ENCODE results near the gene PCSK5.

PCSK5 gene

GRCh38 chr9:76203373-76203772 lies 312.9 kb downstream of the PCSK5 start:
- Histone ChIP-seq H3K27me3 (ENCODE audit: insufficient read depth, low read length, poor library complexity) (no peaks in the 10 kb centered on the region), H3K4me2 (ENCODE audit: insufficient read depth, low read length) (no peak overlapping the region), H2AFZ (ENCODE audit: low read depth, low read length) (no peak overlapping the region), H3K9ac (ENCODE audit: low read depth, low read length) (no peak overlapping the region), H3K79me2 (ENCODE audit: insufficient read depth, low read length) (no peaks in the 10 kb centered on the region), H3K4me3 (ENCODE audit: low read depth in 1 of 2, low read length in 2 of 2) (no peak overlapping the region), H3K36me3 (ENCODE audit: insufficient read depth, low read length) (no peaks in the 10 kb centered on the region), H3K9me3 (ENCODE audit: insufficient read depth, low read length, severe bottlenecking) (no peaks in the 10 kb centered on the region), H4K20me1 (ENCODE audit: insufficient read depth, low read length) (no peaks in the 10 kb centered on the region), H3K4me1 (ENCODE audit: insufficient read depth, low read length) (no peaks in the 10 kb centered on the region), H3K27ac (ENCODE audit: low read length) (no peak overlapping the region)
- DNase-seq (no peak), ATAC-seq (ENCODE audit: insufficient read depth, low read depth) (no peak)
- TF ChIP-seq EZH2 (IDR thresholded peaks at IDR 0.05; ENCODE audit: borderline replicate concordance, low read depth, low read length, severe bottlenecking) (no peak), CTCF (IDR thresholded peaks at IDR 0.05; ENCODE audit: borderline replicate concordance, extremely low read depth, low read length, poor library complexity, severe bottlenecking) (no peak)

- Histone ChIP-seq H3K4me1 (ENCODE audit: insufficient read depth, low read length) (no peaks in the 10 kb centered on the region), H3K79me2 (ENCODE audit: insufficient read depth, low read length) (no peaks in the 10 kb centered on the region), H3K27me3 (ENCODE audit: insufficient read depth, low read length, poor library complexity) (no peaks in the 10 kb centered on the region), H3K9ac (ENCODE audit: low read depth, low read length) (no peak overlapping the region), H3K27ac (ENCODE audit: low read length) (no peak overlapping the region), H2AFZ (ENCODE audit: low read depth, low read length) (no peak overlapping the region), H4K20me1 (ENCODE audit: insufficient read depth, low read length) (no peaks in the 10 kb centered on the region), H3K9me3 (ENCODE audit: insufficient read depth, low read length, severe bottlenecking) (no peaks in the 10 kb centered on the region), H3K4me3 (ENCODE audit: low read depth in 1 of 2, low read length in 2 of 2) (no peak overlapping the region), H3K4me2 (ENCODE audit: insufficient read depth, low read length) (no peak overlapping the region), H3K36me3 (ENCODE audit: insufficient read depth, low read length) (no peaks in the 10 kb centered on the region)
- no peak for ATAC-seq (ENCODE audit: insufficient read depth, low read depth)
- no peak for TF ChIP-seq EZH2 (IDR thresholded peaks at IDR 0.05; ENCODE audit: borderline replicate concordance, low read depth, low read length, severe bottlenecking)
- TF ChIP-seq CTCF (IDR thresholded peaks at IDR 0.05; ENCODE audit: borderline replicate concordance, extremely low read depth, low read length, poor library complexity, severe bottlenecking): no peak
- DNase-seq: no peak
These were observed 316.3 kb downstream of the PCSK5 start for GRCh38 chr9:76206821-76207220.

- no peak overlapping the region for H3K4me2 ChIP-seq (ENCODE audit: insufficient read depth, low read length)
- no peaks in the 10 kb centered on the region for H3K36me3 ChIP-seq (ENCODE audit: insufficient read depth, low read length)
- no peaks in the 10 kb centered on the region for H3K79me2 ChIP-seq (ENCODE audit: insufficient read depth, low read length)
- ATAC-seq (ENCODE audit: insufficient read depth, low read depth) (no peak), DNase-seq (no peak)
- no peaks in the 10 kb centered on the region for H3K4me1 ChIP-seq (ENCODE audit: insufficient read depth, low read length)
- H4K20me1 ChIP-seq (ENCODE audit: insufficient read depth, low read length): no peaks in the 10 kb centered on the region
- no peak overlapping the region for H3K27ac ChIP-seq (ENCODE audit: low read length)
- H3K9ac ChIP-seq (ENCODE audit: low read depth, low read length): no peak overlapping the region
- H3K27me3 ChIP-seq (ENCODE audit: insufficient read depth, low read length, poor library complexity): no peaks in the 10 kb centered on the region
- no peaks in the 10 kb centered on the region for H3K9me3 ChIP-seq (ENCODE audit: insufficient read depth, low read length, severe bottlenecking)
- TF ChIP-seq EZH2 (IDR thresholded peaks at IDR 0.05; ENCODE audit: borderline replicate concordance, low read depth, low read length, severe bottlenecking) (no peak), CTCF (IDR thresholded peaks at IDR 0.05; ENCODE audit: borderline replicate concordance, extremely low read depth, low read length, poor library complexity, severe bottlenecking) (no peak)
- H3K4me3 ChIP-seq (ENCODE audit: low read depth in 1 of 2, low read length in 2 of 2): no peak overlapping the region
- no peak overlapping the region for H2AFZ ChIP-seq (ENCODE audit: low read depth, low read length)
These were observed 323.3 kb downstream of the PCSK5 start for GRCh38 chr9:76213751-76214150.

GRCh38 chr9:76215066-76215465 lies 324.6 kb downstream of the PCSK5 start:
- no peaks in the 10 kb centered on the region for H3K79me2 ChIP-seq (ENCODE audit: insufficient read depth, low read length)
- H2AFZ ChIP-seq (ENCODE audit: low read depth, low read length): no peak overlapping the region
- H3K4me1 ChIP-seq (ENCODE audit: insufficient read depth, low read length): no peaks in the 10 kb centered on the region
- H3K9ac ChIP-seq (ENCODE audit: low read depth, low read length): no peak overlapping the region
- TF ChIP-seq EZH2 (IDR thresholded peaks at IDR 0.05; ENCODE audit: borderline replicate concordance, low read depth, low read length, severe bottlenecking): no peak
- no peak for TF ChIP-seq CTCF (IDR thresholded peaks at IDR 0.05; ENCODE audit: borderline replicate concordance, extremely low read depth, low read length, poor library complexity, severe bottlenecking)
- H3K27ac ChIP-seq (ENCODE audit: low read length): no peak overlapping the region
- ATAC-seq (ENCODE audit: insufficient read depth, low read depth) (no peak), DNase-seq (no peak)
- no peaks in the 10 kb centered on the region for H3K27me3 ChIP-seq (ENCODE audit: insufficient read depth, low read length, poor library complexity)
- no peak overlapping the region for H3K4me3 ChIP-seq (ENCODE audit: low read depth in 1 of 2, low read length in 2 of 2)
- no peak overlapping the region for H3K4me2 ChIP-seq (ENCODE audit: insufficient read depth, low read length)
- H4K20me1 ChIP-seq (ENCODE audit: insufficient read depth, low read length): no peaks in the 10 kb centered on the region
- no peaks in the 10 kb centered on the region for H3K36me3 ChIP-seq (ENCODE audit: insufficient read depth, low read length)
- no peaks in the 10 kb centered on the region for H3K9me3 ChIP-seq (ENCODE audit: insufficient read depth, low read length, severe bottlenecking)

Measured in DND-41 (cell line).